Caco-2 (cell line): ENCODE results near the gene B3GALT4. TPM values are rescaled to one million over a fixed set of nuclear protein-coding genes. Genes with fewer than 3 reads are reported as not detected.
A peak's percentile ranks its signal among the peaks of the same experiment; 100 is the strongest.
"Not testable (repeated sequence)": the region's sequence is repeated elsewhere in the genome, so short reads cannot be mapped to it uniquely, and the experiment has no call there.

Source experiments
- BruUV-seq: library from RNA; stranded (reverse); fragments of 400-500 nt; replicated peaks from 2 replicates; lab custom pipeline; 2021; lab: Mats Ljungman, UMichigan
- CTCF ChIA-PET: fragments of 300-600 bp; sonication (Branson Sonifier 250); formaldehyde crosslinking; loops from one replicate; lab custom pipeline; 2022; ENCODE audit warnings: antibody characterized with exemption; lab: Charles Lee
- POLR2A ChIA-PET: fragments of 300-600 bp; sonication (Branson Sonifier 250); formaldehyde crosslinking; loops from one replicate; lab custom pipeline; 2022; ENCODE audit warnings: antibody characterized with exemption; lab: Charles Lee
- DNase-seq, 2 experiments: peaks; one replicate each; pipeline versions ENCODE4 v3.0.0 to v3.0.0-alpha.2; 2020 to 2022
- H3K27me3 ChIP-seq: replicated peaks from 2 replicates; pipeline ENCODE4 v1.6.0; 2011; ENCODE audit warnings: low read length; ENCODE audit not compliant: control insufficient read depth, insufficient read depth
- H3K36me3 ChIP-seq: 2 replicates; pipeline ENCODE4 v1.5.1; 2011; ENCODE audit warnings: low read length; ENCODE audit not compliant: control insufficient read depth, insufficient read depth
- H3K4me1 ChIP-seq: fragments of 250-450 bp; sonication (Bioruptor Pico); 2 replicates; pipeline ENCODE4 v1.5.1; 2020; ENCODE audit warnings: mild to moderate bottlenecking
- H3K4me3 ChIP-seq: 2 replicates; pipeline ENCODE4 v1.5.1; 2011; ENCODE audit warnings: low read depth, mild to moderate bottlenecking, control low read depth, low read length
- H3K9me3 ChIP-seq: fragments of 250-450 bp; sonication (Bioruptor Pico); 2 replicates; pipeline ENCODE4 v1.5.1; 2020; ENCODE audit warnings: mild to moderate bottlenecking, moderate library complexity
- H3K27ac Mint-ChIP-seq: one replicate; pipeline ENCODE4 v1.8.0; 2022; ENCODE audit warnings: mixed read lengths; ENCODE audit not compliant: unreplicated experiment
- H3K27me3 Mint-ChIP-seq: one replicate; pipeline ENCODE4 v1.8.0; 2022; ENCODE audit warnings: mixed read lengths; ENCODE audit not compliant: insufficient read depth, unreplicated experiment
- H3K36me3 Mint-ChIP-seq: one replicate; pipeline ENCODE4 v1.8.0; 2022; ENCODE audit warnings: mild to moderate bottlenecking, mixed read lengths; ENCODE audit not compliant: insufficient read depth, unreplicated experiment
- H3K4me1 Mint-ChIP-seq: one replicate; pipeline ENCODE4 v1.8.0; 2022; ENCODE audit warnings: low read depth, mixed read lengths; ENCODE audit not compliant: unreplicated experiment
- H3K4me3 Mint-ChIP-seq: one replicate; pipeline ENCODE4 v1.8.0; 2022; ENCODE audit warnings: mild to moderate bottlenecking, moderate library complexity, mixed read lengths; ENCODE audit not compliant: unreplicated experiment
- H3K9me3 Mint-ChIP-seq: one replicate; pipeline ENCODE4 v1.8.0; 2022; ENCODE audit warnings: mixed read lengths; ENCODE audit not compliant: unreplicated experiment
- CTCF ChIP-seq, 2 experiments: fragments of 200-600 bp in 1 of 2; IDR thresholded peaks; 1 replicate in 1 of 2; 2 replicates in 1 of 2; pipeline versions ENCODE4 v1.5.1 to v1.8.0; 2011 to 2022; ENCODE audit warnings: antibody characterized with exemption in 1 of 2, control low read depth in 1 of 2, inconsistent platforms in 1 of 2, low read depth in 1 of 2, low read length in 1 of 2, mild to moderate bottlenecking in 1 of 2, moderate library complexity in 1 of 2; ENCODE audit not compliant: insufficient read depth in 1 of 2, severe bottlenecking in 1 of 2, unreplicated experiment in 1 of 2
- intact Hi-C: fragments of 100-400 bp; cut with micrococcal nuclease; formaldehyde crosslinking; loops from one replicate; pipeline ENCODE4 v1.10.0; 2022; ENCODE audit not compliant: unreplicated experiment
- total RNA-seq: library from RNA; stranded (reverse); gene quantifications from 2 replicates; pipeline ENCODE4 v1.2.3, GENCODE V29; 2022

The B3GALT4 gene
- total RNA-seq, 1 experiment from 2014 or later = 0.34 TPM

DNA sequence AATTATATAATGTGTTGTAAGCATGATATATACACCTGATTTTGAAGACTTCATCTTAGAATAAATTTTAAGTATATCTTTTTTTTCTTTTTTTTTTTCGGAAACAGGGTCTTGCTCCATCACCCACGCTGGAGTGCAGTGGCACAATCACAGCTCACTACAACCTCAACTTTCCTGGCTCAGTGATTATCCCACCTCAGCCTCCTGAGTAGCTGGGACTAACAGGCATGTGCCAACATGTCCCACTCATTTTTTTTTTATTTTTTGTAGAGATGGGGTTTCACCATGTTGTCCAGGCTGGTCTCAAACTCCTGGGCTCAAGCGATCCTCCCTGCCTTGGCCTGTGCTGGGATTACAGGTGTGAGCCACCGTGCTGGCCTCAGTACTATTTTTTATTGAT is 22.3 kb upstream of the B3GALT4 start:
- H3K27me3 Mint-ChIP-seq = no peaks in the 10 kb centered on the region
- H3K4me3 Mint-ChIP-seq = no peak overlapping the region
- BruUV-seq = no TSS peak
- peaks cover 27% of the 10 kb centered on the region for H3K36me3 Mint-ChIP-seq
- no peaks in the 10 kb centered on the region for H3K9me3 Mint-ChIP-seq
- peaks cover 10% of the 10 kb centered on the region for H3K4me1 Mint-ChIP-seq
- H3K27ac Mint-ChIP-seq = no peak overlapping the region
- ChIA-PET POLR2A (no interaction called here), CTCF (interaction anchor here (0.5 kb wide), 1 partner anchor 83 kb away, joined by 3 read pairs; no protein-coding TSS in a partner anchor)
- Histone ChIP-seq H3K9me3 (no peaks in the 10 kb centered on the region), H3K4me1 (peaks cover 15% of the 10 kb centered on the region), H3K4me3 (no peak overlapping the region), H3K27me3 (no peaks in the 10 kb centered on the region), H3K36me3 (no peaks in the 10 kb centered on the region; the same call in 1 of the 2 replicates)
- DNase-seq = no peak
- intact Hi-C loops = no loop called here
- TF ChIP-seq CTCF (IDR thresholded peaks at IDR 0.05; ENCODE audit: insufficient read depth in 1 of 2, low read depth in 1 of 2, low read length in 1 of 2, severe bottlenecking in 1 of 2, unreplicated experiment in 1 of 2) = no peak

DNA sequence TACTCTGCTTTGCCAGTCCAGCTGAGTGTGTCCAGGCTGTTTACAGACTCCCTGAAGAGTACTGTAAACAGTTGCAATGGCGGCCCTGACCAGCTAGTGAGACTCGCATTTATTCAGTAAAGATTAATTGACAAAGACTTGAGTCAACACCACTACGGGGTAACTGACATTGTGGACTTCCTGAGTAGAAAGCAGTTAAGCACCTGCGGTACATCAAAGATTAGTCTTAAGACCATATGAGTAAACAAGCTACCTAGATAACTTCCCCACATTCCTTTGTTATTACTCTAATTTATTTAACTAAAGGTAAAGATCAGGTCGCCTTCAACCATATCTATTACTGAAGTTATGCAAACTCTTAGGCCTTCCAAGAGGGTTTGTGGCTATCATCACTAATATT is 17.9 kb upstream of the B3GALT4 start:
- no peaks in the 10 kb centered on the region for H3K9me3 Mint-ChIP-seq
- H3K36me3 Mint-ChIP-seq = peaks cover 36% of the 10 kb centered on the region
- intact Hi-C loops = no loop called here
- peaks cover 9% of the 10 kb centered on the region; the same call in 1 of the 2 replicates for H3K4me1 ChIP-seq
- H3K4me3 ChIP-seq = no peak overlapping the region
- H3K4me3 Mint-ChIP-seq = no peak overlapping the region
- CTCF ChIA-PET = no interaction called here
- H3K9me3 ChIP-seq = no peaks in the 10 kb centered on the region
- H3K27ac Mint-ChIP-seq = no peak overlapping the region
- DNase-seq = peak in 1 of 2 experiments; percentile 40
- no peaks in the 10 kb centered on the region; the same call in none of the 2 replicates for H3K36me3 ChIP-seq
- no peaks in the 10 kb centered on the region for H3K27me3 Mint-ChIP-seq
- TF ChIP-seq CTCF (IDR thresholded peaks at IDR 0.05; ENCODE audit: insufficient read depth in 1 of 2, low read depth in 1 of 2, low read length in 1 of 2, severe bottlenecking in 1 of 2, unreplicated experiment in 1 of 2) = no peak
- POLR2A ChIA-PET = interaction anchor here (2.8 kb wide), 1 partner anchor 13 kb away, joined by 11 read pairs; the partner anchor contains the start of genes RPS18 and VPS52
- no peaks in the 10 kb centered on the region for H3K4me1 Mint-ChIP-seq
- BruUV-seq = no TSS peak
- no peaks in the 10 kb centered on the region for H3K27me3 ChIP-seq

DNA sequence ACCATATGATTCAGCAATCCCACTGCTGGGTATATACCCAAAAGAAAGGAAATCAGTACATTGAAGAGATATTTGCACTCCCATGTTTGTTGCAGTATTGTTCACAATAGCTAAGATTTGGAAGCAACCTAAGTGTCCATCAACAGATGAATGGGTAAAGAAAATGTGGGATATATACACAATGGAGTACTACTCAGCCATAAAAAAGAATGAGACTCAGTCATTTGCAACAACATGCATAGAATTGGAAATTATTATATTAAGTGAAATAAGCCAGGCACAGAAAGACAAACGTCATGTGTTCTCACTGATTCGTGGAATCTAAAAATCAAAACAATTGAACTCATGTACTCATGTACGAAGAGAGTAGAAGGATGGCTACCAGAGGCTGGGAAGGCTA is 14.4 kb upstream of the B3GALT4 start:
- H3K9me3 ChIP-seq, BruUV-seq, H3K4me3 ChIP-seq, DNase-seq, POLR2A ChIA-PET, H3K9me3 Mint-ChIP-seq, H3K36me3 ChIP-seq, H3K27ac Mint-ChIP-seq, H3K4me1 Mint-ChIP-seq, H3K4me1 ChIP-seq, H3K27me3 Mint-ChIP-seq, H3K27me3 ChIP-seq, H3K4me3 Mint-ChIP-seq, intact Hi-C loops: not testable (repeated sequence)
- H3K36me3 Mint-ChIP-seq = peaks cover 41% of the 10 kb centered on the region
- CTCF ChIA-PET = interaction anchor here (0.6 kb wide), 1 partner anchor 13 kb away, joined by 4 read pairs; no protein-coding TSS in a partner anchor
